HepG2 (cell line): ENCODE results near the gene TMEM134. TPM values are rescaled to one million over a fixed set of nuclear protein-coding genes. Genes with fewer than 3 reads are reported as not detected.
A peak's percentile ranks its signal among the peaks of the same experiment; 100 is the strongest.

Experiments used
- ELF1 ChIP-seq: sonication (generic); formaldehyde crosslinking; IDR thresholded peaks from 2 replicates; pipeline ENCODE4 v1.4.0; 2020; ENCODE audit warnings: missing genetic modification reagents
- FOXM1 ChIP-seq: sonication (generic); formaldehyde crosslinking; IDR thresholded peaks from 2 replicates; pipeline ENCODE4 v1.5.0; 2020; ENCODE audit warnings: missing genetic modification reagents
- GRHL1 ChIP-seq: sonication (generic); formaldehyde crosslinking; conservative IDR thresholded peaks from 2 replicates; pipeline ENCODE4 v1.8.0; 2022; ENCODE audit warnings: missing genetic modification reagents
- HINFP ChIP-seq: sonication (generic); formaldehyde crosslinking; IDR thresholded peaks from 2 replicates; pipeline ENCODE4 v1.4.0; 2020; ENCODE audit warnings: low read depth, mild to moderate bottlenecking, missing genetic modification reagents
- KDM3A ChIP-seq: IDR thresholded peaks from 2 replicates; pipeline ENCODE4 v1.6.1; 2018; ENCODE audit warnings: low read depth, missing compliant biosample characterization
- NR2F1 ChIP-seq, 2 experiments: fragments of 450-650 bp in 1 of 2; formaldehyde crosslinking in 1 of 2; IDR thresholded peaks; 2 replicates each; pipeline versions ENCODE4 v1.5.0 to v1.6.1; 2016 to 2020; ENCODE audit warnings: mild to moderate bottlenecking in 1 of 2, missing compliant biosample characterization in 1 of 2, missing genetic modification reagents in 1 of 2, moderate library complexity in 1 of 2
- RBAK ChIP-seq: sonication (generic); formaldehyde crosslinking; IDR thresholded peaks from 2 replicates; pipeline ENCODE4 v1.5.1; 2020; ENCODE audit warnings: mild to moderate bottlenecking, missing genetic modification reagents
- RELA ChIP-seq: sonication (generic); formaldehyde crosslinking; IDR thresholded peaks from 2 replicates; pipeline ENCODE4 v1.4.0; 2020; ENCODE audit warnings: missing genetic modification reagents
- SNAI1 ChIP-seq: sonication (generic); formaldehyde crosslinking; IDR thresholded peaks from 2 replicates; pipeline ENCODE4 v1.5.0; 2020; ENCODE audit warnings: mild to moderate bottlenecking, missing genetic modification reagents, borderline replicate concordance
- SP4 ChIP-seq: sonication (generic); formaldehyde crosslinking; IDR thresholded peaks from 2 replicates; pipeline ENCODE4 v1.8.1; 2023; ENCODE audit warnings: mild to moderate bottlenecking, missing genetic modification reagents
- TSC22D2 ChIP-seq: sonication (generic); formaldehyde crosslinking; IDR thresholded peaks from 2 replicates; pipeline ENCODE4 v1.5.1; 2020; ENCODE audit warnings: missing genetic modification reagents, mild to moderate bottlenecking, borderline replicate concordance
- ZBTB40 ChIP-seq, 2 experiments: fragments of 450-650 bp in 1 of 2; sonication (generic) in 1 of 2; formaldehyde crosslinking in 1 of 2; IDR thresholded peaks; 2 replicates each; pipeline versions ENCODE4 v1.6.1 to v1.8.0; 2016 to 2022; ENCODE audit warnings: antibody characterized with exemption in 1 of 2, mild to moderate bottlenecking in 1 of 2, missing genetic modification reagents in 1 of 2
- ZNF850 ChIP-seq: sonication (generic); formaldehyde crosslinking; conservative IDR thresholded peaks from 2 replicates; pipeline ENCODE4 v1.9.0; 2021; ENCODE audit warnings: mild to moderate bottlenecking, missing genetic modification reagents
- ZSCAN25 ChIP-seq: sonication (generic); formaldehyde crosslinking; IDR thresholded peaks from 2 replicates; pipeline ENCODE4 v1.8.0; 2022; ENCODE audit warnings: mild to moderate bottlenecking, missing genetic modification reagents
- polyA plus RNA-seq, 8 experiments: library from polyadenylated mRNA; depleted of rRNA in 3 of 8; stranded (reverse) in 7 of 8; unstranded in 1 of 8; fragments of >200 nt; fragmentation: Illumina TruSeq in 4 of 8; extraction: Trizol in 4 of 8; gene quantifications; 2 replicates each; pipeline versions ENCODE4 v1.2.1 to v1.2.3, GENCODE V29; 2011 to 2016; ENCODE audit warnings: low read depth in 4 of 8, missing spikeins in 1 of 8, mixed read lengths in 1 of 8; ENCODE audit not compliant: insufficient read depth in 1 of 8
- total RNA-seq, 5 experiments: library from RNA; depleted of rRNA; stranded (reverse); fragments of >200 nt; fragmentation: Illumina TruSeq; extraction: Trizol; gene quantifications; 2 replicates each; pipeline ENCODE4 v1.2.3, GENCODE V29; 2016; ENCODE audit warnings: low read depth in 1 of 5

The TMEM134 gene
- total and polyA plus RNA-seq, 2 of the 13 experiments (the other 11 are each of a cell fraction or from before 2014, with no cell fraction given): 6.9 to 26.9 TPM

GRCh38 chr11:67468759-67469507 is at the start of gene TMEM134 (continued):
- no peak for TF ChIP-seq GRHL1 (CRISPR knock-in tag)
- TF ChIP-seq ELF1 (CRISPR knock-in tag): peak; percentile 25; the same call in 1 of the 2 replicates
- TF ChIP-seq ZSCAN25 (CRISPR knock-in tag): 0 out of 2 replicates have a peak, but pooled peaks have one; percentile 31
- no peak; the same call in 1 of the 2 replicates for TF ChIP-seq HINFP (CRISPR knock-in tag)
- TF ChIP-seq NR2F1 (CRISPR knock-in tag; IDR thresholded peaks at IDR 0.05): no peak
- no peak for TF ChIP-seq SNAI1 (CRISPR knock-in tag)
- no peak for TF ChIP-seq RELA
- TF ChIP-seq SP4 (CRISPR knock-in tag): peak; percentile 99
- no peak for TF ChIP-seq TSC22D2 (CRISPR knock-in tag)
- TF ChIP-seq RBAK: no peak
- peak; percentile 67; the same call in 1 of the 2 replicates for TF ChIP-seq KDM3A (CRISPR knock-in tag)
- no peak for TF ChIP-seq ZBTB40 (IDR thresholded peaks at IDR 0.05)
- no peak for TF ChIP-seq ZBTB40 (CRISPR knock-in tag; IDR thresholded peaks at IDR 0.05)
- no peak for TF ChIP-seq FOXM1 (CRISPR knock-in tag)
- 0 out of 2 replicates have a peak, but pooled peaks have one; percentile 81 for TF ChIP-seq ZNF850 (CRISPR knock-in tag)
